Stimulated activated memory B cell treated with anti-CD40 and anti-IgM and Interleukin-4, amounts not matched to agents 10 μg/mL and 1 μg/mL and 100 μg/mL, for 72 hours (primary cell): ENCODE results near the gene CCDC127.
A peak's percentile ranks its signal among the peaks of the same experiment; 100 is the strongest.
"Not testable (repeated sequence)": the region's sequence is repeated elsewhere in the genome, so short reads cannot be mapped to it uniquely, and the experiment has no call there.

Experiments
- ATAC-seq: fragments of 150-1000 bp; cut with Tn5 transposase; 2 replicates; pipeline ENCODE4 v1.10.0; 2021
- H3K27ac Mint-ChIP-seq: one replicate; pipeline ENCODE4 v1.8.0; 2022; ENCODE audit warnings: mild to moderate bottlenecking, mixed read lengths
- H3K27me3 Mint-ChIP-seq: one replicate; pipeline ENCODE4 v1.8.0; 2022; ENCODE audit warnings: mixed read lengths
- H3K36me3 Mint-ChIP-seq: one replicate; pipeline ENCODE4 v1.8.0; 2022; ENCODE audit warnings: mixed read lengths
- H3K4me1 Mint-ChIP-seq: one replicate; pipeline ENCODE4 v1.8.0; 2022; ENCODE audit warnings: mixed read lengths
- H3K4me3 Mint-ChIP-seq: one replicate; pipeline ENCODE4 v1.8.0; 2022; ENCODE audit warnings: mild to moderate bottlenecking, moderate library complexity, mixed read lengths
- H3K9me3 Mint-ChIP-seq: one replicate; pipeline ENCODE4 v1.8.0; 2022; ENCODE audit warnings: mixed read lengths

CCDC127 gene

DNA sequence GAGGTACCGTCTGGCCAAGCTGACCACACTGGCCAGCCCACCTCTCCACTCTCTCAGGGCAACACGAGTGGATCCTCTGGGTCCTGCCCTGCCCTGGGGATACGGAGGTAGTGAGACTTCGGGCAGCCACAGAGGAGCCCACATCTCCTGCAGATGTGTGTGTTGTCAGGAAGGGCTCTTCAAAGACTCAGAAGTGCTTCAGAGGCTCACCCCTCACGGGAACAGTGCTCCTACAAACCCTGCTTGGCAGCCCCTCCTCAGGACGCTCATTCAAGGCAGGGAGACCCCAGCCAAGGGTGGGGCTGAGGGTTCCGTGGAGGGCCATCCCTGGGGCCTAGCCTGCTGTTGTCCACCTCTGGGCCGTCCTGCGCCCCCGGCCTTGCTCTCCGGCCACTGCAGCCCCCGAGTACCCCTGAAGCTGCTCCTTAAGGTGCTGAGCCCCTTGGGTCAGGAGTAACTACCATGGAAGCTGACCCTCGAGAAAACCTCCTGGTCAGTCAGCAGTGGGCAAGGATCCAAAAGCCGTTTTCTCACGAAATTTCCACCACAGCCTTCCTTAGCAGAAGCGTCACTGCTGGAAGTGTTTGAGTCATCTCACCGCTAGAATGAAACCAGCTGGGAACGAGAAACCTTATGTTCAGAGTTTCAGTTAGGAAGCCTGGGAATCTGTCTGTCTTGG lies 49.8 kb downstream of the CCDC127 start:
- Mint-ChIP-seq H3K9me3 (no peaks in the 10 kb centered on the region), H3K4me3 (no peak overlapping the region), H3K4me1 (no peaks in the 10 kb centered on the region), H3K27me3 (peaks cover 8% of the 10 kb centered on the region), H3K36me3 (no peaks in the 10 kb centered on the region), H3K27ac (no peak overlapping the region)
- no peak for ATAC-seq

DNA sequence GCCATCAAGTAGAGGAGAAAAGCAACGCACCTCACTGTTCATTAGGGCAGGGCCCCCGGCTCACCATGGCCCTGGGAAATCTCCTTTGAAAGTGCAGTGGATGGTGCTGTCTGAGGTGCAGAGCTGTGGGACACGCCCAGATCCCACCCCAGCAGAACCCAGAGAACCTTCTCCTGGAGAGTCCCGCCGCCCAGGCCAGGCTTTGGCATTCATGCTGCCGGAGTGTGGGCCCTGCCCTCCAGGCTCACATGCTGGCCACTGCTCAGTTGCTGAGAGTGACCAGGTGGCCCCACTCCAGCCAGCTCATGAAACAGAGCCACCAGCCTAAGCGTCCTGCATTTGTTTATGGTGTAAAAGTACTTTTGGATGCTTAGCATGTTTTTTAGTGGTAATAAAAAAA lies 50.4 kb downstream of the CCDC127 start:
- no peak for ATAC-seq
- Mint-ChIP-seq H3K27ac (no peak overlapping the region), H3K4me1 (no peaks in the 10 kb centered on the region), H3K4me3 (no peak overlapping the region), H3K36me3 (no peaks in the 10 kb centered on the region), H3K9me3 (no peaks in the 10 kb centered on the region), H3K27me3 (peaks cover 2% of the 10 kb centered on the region)

DNA sequence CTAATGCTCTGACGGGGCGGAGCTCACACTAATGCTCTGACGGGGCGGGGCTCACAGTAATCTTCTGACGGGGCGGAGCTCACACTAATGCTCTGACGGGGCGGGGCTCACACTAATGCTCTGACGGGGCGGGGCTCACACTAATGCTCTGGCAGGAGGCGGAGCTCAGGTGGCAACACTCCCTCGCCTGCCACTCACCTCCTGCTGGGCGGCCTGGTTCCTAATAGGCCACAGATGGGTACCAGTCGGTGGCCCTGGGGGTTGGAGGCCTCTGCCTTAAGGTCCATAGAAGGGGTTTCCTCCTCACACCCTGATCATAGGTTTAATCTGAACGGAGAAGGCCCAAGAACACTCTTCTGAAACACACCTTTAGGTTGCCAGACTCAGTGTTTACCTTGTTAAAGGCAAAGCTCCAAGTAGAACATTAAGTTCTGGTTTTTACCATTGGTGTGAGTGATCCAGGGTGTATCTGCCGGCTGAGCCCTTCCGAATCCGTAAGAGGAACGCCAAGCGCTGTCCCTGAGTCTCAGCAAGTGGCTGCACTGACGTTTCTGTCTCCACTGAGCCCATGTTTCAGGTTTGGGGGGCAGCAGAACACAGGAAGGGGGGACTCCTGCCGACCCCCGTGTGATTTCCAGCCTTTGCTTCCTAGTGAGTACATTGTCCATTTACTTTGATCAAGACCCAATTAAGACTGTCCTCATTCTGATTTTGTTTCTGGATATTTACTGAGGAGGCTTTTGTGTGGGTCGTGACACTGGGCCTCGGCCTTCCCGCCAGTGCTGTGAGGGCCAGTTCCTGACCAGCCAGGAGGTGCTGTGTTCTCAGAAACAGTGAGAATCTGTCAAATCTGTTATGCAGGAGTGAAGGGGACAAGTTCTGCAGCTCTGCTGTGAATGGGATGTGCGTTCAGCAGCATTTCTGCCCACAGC lies 51.2 kb downstream of the CCDC127 start:
- Mint-ChIP-seq H3K4me3 (no peak overlapping the region), H3K9me3 (no peaks in the 10 kb centered on the region), H3K27me3 (no peaks in the 10 kb centered on the region), H3K27ac (no peak overlapping the region), H3K36me3 (no peaks in the 10 kb centered on the region), H3K4me1 (no peaks in the 10 kb centered on the region)
- ATAC-seq, result no peak

DNA sequence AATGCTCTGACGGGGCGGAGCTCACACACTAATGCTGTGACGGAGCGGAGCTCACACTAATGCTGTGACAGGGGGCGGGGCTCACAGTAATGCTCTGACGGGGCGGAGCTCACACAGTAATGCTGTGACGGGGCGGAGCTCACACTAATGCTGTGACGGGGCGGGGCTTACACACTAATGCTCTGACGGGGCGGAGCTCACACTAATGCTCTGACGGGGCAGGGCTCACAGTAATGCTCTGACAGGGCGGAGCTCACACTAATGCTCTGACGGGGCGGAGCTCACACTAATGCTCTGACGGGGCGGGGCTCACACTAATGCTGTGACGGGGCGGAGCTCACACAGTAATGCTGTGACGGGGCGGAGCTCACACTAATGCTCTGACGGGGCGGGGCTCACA lies 53.2 kb downstream of the CCDC127 start:
- not testable (repeated sequence) for H3K4me3 Mint-ChIP-seq, H3K27ac Mint-ChIP-seq, H3K9me3 Mint-ChIP-seq, ATAC-seq, H3K4me1 Mint-ChIP-seq, H3K36me3 Mint-ChIP-seq
- peaks cover 17% of the 10 kb centered on the region for H3K27me3 Mint-ChIP-seq

DNA sequence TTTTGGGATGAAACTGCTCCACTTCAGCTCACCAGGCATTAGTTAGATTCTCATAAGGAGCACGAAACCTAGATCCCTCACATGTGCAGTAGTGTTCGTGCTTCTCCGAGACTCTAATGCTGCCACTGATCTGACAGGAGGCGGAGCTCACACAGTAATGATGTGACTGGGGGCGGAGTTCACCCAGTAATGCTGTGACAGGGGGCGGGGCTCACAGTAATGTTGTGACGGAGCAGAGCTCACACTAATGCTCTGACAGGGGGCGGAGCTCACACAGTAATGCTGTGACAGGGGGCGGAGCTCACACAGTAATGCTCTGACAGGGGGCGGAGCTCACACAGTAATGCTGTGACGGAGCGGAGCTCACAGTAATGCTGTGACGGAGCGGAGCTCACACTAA lies 53.7 kb downstream of the CCDC127 start:
- Mint-ChIP-seq H3K4me1 (no peaks in the 10 kb centered on the region), H3K27me3 (peaks cover 22% of the 10 kb centered on the region), H3K9me3 (no peaks in the 10 kb centered on the region), H3K4me3 (no peak overlapping the region), H3K36me3 (no peaks in the 10 kb centered on the region), H3K27ac (no peak overlapping the region)
- no peak for ATAC-seq

DNA sequence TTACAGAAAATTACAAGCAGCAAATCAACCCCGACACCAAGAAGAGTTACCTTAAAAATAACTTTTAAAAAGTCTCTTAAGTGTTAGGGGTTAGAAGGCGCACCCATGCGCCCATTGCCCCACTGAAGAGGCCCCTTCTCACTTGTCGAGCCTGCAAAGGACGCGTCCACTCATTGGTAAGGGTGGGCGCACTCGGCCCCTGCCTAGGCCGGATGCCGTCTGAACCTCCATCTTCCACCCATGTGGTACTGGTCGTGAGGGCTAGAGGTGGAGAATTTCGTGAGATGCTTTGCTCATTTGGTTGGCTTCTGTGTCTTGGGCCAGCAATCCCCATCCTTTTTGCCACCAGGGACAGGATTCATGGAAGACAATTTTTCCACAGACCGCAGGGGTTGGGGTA lies 54.1 kb downstream of the CCDC127 start:
- Mint-ChIP-seq H3K9me3 (no peaks in the 10 kb centered on the region), H3K4me3 (no peak overlapping the region), H3K27me3 (peaks cover 26% of the 10 kb centered on the region), H3K27ac (no peak overlapping the region), H3K36me3 (no peaks in the 10 kb centered on the region), H3K4me1 (no peaks in the 10 kb centered on the region)
- no peak for ATAC-seq

DNA sequence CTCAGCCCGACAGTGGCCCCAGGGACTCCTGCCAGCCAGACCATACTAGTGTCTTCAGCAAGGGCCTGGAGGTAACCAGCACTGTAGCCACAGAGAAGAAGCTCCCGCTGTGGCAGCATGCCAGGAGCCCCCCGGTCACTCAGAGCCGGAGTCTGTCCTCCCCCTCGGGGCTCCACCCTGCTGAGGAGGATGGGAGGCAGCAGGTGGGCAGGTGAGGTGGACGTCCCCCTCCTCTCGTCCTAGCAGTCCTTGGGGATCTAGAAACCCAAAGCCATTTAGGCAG lies 54.7 kb downstream of the CCDC127 start:
- H3K4me3 Mint-ChIP-seq, result no peak overlapping the region
- no peaks in the 10 kb centered on the region for H3K4me1 Mint-ChIP-seq
- no peaks in the 10 kb centered on the region for H3K9me3 Mint-ChIP-seq
- no peaks in the 10 kb centered on the region for H3K36me3 Mint-ChIP-seq
- H3K27ac Mint-ChIP-seq, result no peak overlapping the region
- no peak for ATAC-seq
- H3K27me3 Mint-ChIP-seq, result peaks cover 32% of the 10 kb centered on the region

DNA sequence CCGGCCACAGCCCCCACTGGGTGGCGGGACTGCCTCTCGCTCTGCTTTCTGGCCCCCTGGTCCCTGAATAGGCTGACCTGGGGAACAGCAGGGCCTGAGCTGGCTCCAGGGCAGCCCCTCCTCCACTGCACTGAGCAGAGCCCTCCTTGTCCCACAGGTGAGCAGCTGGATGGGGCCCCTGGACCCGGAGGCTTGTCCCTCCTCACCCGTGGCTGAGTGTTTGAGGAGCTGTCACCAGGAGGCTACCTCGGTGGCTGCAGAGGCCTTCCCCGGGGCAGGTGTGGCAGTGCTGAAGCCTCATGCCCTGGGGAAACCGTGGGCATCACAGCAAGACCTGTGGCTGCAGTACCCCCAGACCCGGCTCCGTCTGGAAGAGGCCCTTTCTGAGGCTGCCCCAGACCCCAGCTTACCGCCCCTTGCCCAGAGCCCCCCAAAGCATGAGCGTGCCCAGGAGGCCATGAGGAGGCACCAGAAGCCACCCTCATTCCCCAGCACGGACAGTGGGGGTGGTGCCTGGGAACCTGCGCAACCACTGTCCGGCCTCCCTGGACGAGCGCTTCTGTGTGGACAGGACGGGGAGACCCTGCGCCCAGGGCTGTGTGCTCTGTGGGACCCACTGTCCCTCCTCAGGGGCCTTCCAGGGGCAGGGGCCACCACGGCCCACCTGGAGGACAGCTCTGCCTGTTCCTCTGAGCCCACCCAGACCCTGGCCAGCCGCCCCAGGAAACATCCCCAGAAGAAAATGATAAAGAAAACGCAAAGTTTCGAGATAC lies 55.2 kb downstream of the CCDC127 start:
- H3K4me3 Mint-ChIP-seq, result no peak overlapping the region
- no peak overlapping the region for H3K27ac Mint-ChIP-seq
- no peaks in the 10 kb centered on the region for H3K4me1 Mint-ChIP-seq
- no peaks in the 10 kb centered on the region for H3K9me3 Mint-ChIP-seq
- ATAC-seq, result peak; percentile 39
- peaks cover 33% of the 10 kb centered on the region for H3K27me3 Mint-ChIP-seq
- no peaks in the 10 kb centered on the region for H3K36me3 Mint-ChIP-seq

DNA sequence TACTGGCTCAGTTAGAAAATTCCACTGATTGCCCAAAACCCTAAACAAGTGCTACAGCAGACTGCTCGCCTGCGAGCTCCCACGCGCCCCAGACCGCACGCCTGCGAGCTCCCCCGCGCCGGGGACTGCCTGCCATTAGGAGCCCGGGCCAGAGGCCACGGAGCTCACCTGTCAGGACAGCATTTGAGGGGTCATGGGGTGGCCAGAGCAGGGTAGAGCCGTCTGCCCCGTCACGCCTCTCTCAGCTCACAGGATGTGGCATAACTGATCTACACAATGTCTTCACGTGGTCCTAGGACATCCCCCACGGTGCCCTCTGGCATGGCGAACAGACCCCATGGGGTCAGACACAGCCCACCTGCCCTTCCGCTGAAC lies 55.8 kb downstream of the CCDC127 start:
- no peaks in the 10 kb centered on the region for H3K4me1 Mint-ChIP-seq
- no peaks in the 10 kb centered on the region for H3K36me3 Mint-ChIP-seq
- ATAC-seq, result no peak
- no peak overlapping the region for H3K4me3 Mint-ChIP-seq
- no peak overlapping the region for H3K27ac Mint-ChIP-seq
- peaks cover 37% of the 10 kb centered on the region for H3K27me3 Mint-ChIP-seq
- H3K9me3 Mint-ChIP-seq, result no peaks in the 10 kb centered on the region

DNA sequence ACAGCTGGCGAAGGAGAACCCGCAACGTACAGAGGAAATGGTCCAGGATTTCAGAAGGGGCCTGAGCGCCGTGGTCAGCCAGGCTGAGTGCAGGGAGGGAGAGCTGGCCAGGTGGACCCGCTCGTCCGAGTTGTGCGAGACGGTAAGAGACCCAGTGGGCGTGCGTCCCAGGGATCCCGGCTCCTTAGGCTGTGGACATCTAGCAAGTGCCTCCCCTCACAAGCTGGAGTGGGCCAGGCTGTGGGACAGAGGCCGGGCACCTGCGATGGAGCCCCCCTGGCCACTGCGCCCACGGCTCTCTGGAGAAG lies 56.2 kb downstream of the CCDC127 start:
- Mint-ChIP-seq H3K36me3 (no peaks in the 10 kb centered on the region), H3K4me1 (no peaks in the 10 kb centered on the region), H3K4me3 (no peak overlapping the region)

DNA sequence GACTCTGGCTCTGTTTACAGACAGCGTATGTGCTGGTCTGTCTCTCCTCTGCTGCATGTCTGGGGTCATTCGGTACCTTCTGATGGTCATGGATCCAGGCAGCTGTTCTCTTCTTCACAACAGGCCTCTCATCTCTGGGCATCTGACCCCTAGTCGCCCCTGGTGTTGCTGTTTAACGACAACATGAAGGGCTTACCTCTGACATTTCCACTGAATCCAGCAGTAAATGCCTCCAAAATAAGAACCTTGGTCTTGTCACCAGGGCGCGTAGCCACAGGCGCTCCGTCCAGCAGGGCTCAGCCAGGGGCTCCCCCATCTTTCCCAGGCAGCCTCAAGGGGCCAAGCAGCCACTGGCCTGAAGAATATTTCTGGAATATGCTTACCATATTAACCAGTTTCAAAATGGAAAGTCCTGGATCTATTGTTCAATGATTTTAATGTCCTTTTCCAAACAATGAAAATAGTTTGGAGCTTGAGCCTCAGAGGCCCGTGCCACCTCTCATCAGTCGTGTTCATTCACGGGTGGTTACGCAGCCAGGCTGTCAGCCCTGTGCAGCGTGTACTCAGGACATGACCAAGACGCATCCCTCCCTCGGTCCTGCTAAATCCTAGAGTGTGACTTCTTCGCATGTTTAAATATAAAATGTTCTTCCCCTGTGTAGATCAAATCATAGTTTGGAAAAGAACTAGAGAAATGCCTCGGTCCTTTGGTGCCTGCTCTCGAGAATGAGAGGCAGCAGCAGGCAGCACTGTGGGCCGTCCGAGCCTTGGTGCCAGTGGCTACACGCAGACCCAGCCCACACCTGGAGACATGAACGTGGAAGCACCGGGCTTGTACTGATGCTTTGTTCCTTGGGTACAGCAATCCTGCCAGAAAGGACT lies 56.8 kb downstream of the CCDC127 start:
- H3K4me3 Mint-ChIP-seq, result no peak overlapping the region
- H3K4me1 Mint-ChIP-seq, result no peaks in the 10 kb centered on the region
- no peak for ATAC-seq
- no peaks in the 10 kb centered on the region for H3K9me3 Mint-ChIP-seq
- peaks cover 47% of the 10 kb centered on the region for H3K27me3 Mint-ChIP-seq
- H3K27ac Mint-ChIP-seq, result no peak overlapping the region
- H3K36me3 Mint-ChIP-seq, result no peaks in the 10 kb centered on the region

More for the DNA sequence above, 56.2 kb downstream of the CCDC127 start:
- no peaks in the 10 kb centered on the region for H3K9me3 Mint-ChIP-seq
- H3K27me3 Mint-ChIP-seq, result peaks cover 41% of the 10 kb centered on the region
- H3K27ac Mint-ChIP-seq, result no peak overlapping the region
- ATAC-seq, result peak; percentile 10

DNA sequence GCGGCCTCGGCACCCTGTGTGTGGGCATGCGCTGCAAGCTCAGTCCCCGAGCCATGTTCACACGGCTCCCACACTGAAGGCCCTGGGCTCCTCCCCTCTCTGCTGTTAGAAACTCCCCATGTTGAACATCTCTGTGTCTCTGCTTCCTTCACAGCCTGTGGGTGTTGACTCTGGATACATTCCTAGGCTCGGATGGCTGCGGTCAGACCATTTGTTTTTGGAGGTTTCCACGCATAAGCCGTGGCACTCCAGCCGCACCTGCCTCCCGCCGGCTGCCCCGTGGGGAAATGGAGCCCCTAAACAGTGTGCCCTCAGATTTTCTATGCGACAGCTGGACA lies 57.8 kb downstream of the CCDC127 start:
- Mint-ChIP-seq H3K9me3 (no peaks in the 10 kb centered on the region), H3K4me3 (no peak overlapping the region), H3K27ac (no peak overlapping the region), H3K27me3 (peaks cover 55% of the 10 kb centered on the region), H3K4me1 (no peaks in the 10 kb centered on the region), H3K36me3 (no peaks in the 10 kb centered on the region)
- ATAC-seq, result no peak

DNA sequence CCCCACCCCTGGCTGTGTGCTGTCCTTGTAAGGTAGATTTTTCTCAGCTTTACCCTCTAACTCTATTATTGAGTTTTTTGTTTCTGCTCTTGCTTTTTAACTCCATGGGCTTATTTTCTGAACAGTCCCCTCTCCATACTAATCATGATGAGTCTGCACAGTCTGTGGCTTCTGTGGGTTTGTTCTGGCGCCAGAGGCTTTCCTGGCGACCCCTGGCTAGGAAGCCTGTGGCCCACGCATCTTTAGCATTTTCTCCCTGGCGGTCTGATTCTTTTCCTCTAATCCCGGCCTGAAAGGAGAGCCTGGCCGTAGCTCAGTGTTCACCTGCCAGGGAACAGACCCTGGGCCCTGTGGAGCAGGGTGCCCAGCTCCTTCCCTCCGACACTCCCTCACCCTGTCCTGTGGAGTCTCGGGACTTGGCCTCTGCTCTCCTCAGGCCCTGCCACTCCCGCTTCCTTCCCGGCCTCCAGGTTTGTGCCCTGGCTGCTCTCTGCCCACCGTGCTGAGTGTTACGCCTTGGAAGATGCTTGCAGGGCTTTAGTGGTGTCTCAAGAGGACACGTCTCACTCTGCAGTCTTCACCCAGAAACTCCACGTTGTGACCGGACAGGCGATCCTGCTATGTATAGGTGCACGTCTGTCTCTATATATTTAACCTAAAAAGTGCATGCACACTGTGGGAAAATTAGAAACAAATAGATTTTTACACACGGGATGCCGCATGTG lies 58.3 kb downstream of the CCDC127 start:
- H3K27me3 Mint-ChIP-seq, result peaks cover 58% of the 10 kb centered on the region
- no peak overlapping the region for H3K27ac Mint-ChIP-seq
- no peak for ATAC-seq
- H3K36me3 Mint-ChIP-seq, result no peaks in the 10 kb centered on the region
- H3K9me3 Mint-ChIP-seq, result no peaks in the 10 kb centered on the region
- H3K4me3 Mint-ChIP-seq, result no peak overlapping the region
- no peaks in the 10 kb centered on the region for H3K4me1 Mint-ChIP-seq

DNA sequence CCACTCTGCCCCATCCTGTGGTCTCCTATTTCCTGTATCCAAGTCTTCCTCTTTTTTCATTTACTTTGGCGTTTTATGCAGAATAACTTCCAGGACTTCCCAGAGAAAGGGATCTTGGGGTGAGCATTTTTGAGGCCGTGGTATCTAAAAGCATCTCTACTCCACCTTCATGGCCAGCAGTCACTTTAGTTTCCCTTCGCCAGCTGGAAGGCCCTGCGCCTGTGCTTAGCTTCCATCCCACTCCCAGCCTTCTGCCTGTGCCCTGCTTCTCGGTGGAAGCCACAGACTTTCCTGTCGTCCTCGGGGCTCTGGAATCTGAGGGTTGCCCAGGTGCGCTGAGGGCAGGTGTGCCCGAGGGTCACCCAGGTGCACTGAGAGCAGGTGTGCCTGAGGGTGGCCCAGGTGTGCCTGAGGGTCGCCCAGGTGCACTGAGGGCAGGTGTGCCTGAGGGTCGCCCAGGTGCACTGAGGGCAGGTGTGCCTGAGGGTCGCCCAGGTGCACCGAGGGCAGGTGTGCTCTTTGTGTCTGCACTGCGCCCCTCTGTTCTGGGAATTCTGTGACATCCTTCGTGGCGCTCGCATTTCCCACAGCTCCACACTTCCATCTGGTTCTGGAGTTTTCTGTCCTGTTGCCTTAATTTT lies 59.0 kb downstream of the CCDC127 start:
- H3K27ac Mint-ChIP-seq, result no peak overlapping the region
- H3K4me1 Mint-ChIP-seq, result no peaks in the 10 kb centered on the region
- no peak for ATAC-seq
- H3K36me3 Mint-ChIP-seq, result no peaks in the 10 kb centered on the region
- no peaks in the 10 kb centered on the region for H3K9me3 Mint-ChIP-seq
- H3K27me3 Mint-ChIP-seq, result peaks cover 63% of the 10 kb centered on the region
- H3K4me3 Mint-ChIP-seq, result no peak overlapping the region
